HG03108 (cell line): ENCODE data around the gene MACROD2.
"Not testable (repeated sequence)": the region's sequence is repeated elsewhere in the genome, so short reads cannot be mapped to it uniquely, and the experiment has no call there.

Experiments
- ATAC-seq: cut with Tn5 transposase; IDR thresholded peaks from one replicate; pipeline ENCODE4 v1.9.1; 2021; ENCODE audit warnings: moderate library complexity; ENCODE audit not compliant: unreplicated experiment

Gene MACROD2

GRCh38 chr20:15113144-15113773 lies 1117.9 kb downstream of the MACROD2 start:
- no peak for ATAC-seq

GRCh38 chr20:15119852-15120487 lies 1124.7 kb downstream of the MACROD2 start:
- ATAC-seq = no peak

- ATAC-seq = no peak
Measured at GRCh38 chr20:15122613-15123012, 1127.3 kb downstream of the MACROD2 start.

- ATAC-seq = no peak
Measured at GRCh38 chr20:15131176-15131575, 1135.9 kb downstream of the MACROD2 start.

- no peak for ATAC-seq
Measured at GRCh38 chr20:15138548-15139126, 1143.3 kb downstream of the MACROD2 start.

- ATAC-seq = no peak
Measured at GRCh38 chr20:15139522-15139921, 1144.2 kb downstream of the MACROD2 start.

- ATAC-seq = no peak
Measured at GRCh38 chr20:15140286-15140685, 1145.0 kb downstream of the MACROD2 start.

GRCh38 chr20:15140940-15141339 lies 1145.6 kb downstream of the MACROD2 start:
- ATAC-seq = not testable (repeated sequence)

GRCh38 chr20:15141861-15142260 lies 1146.5 kb downstream of the MACROD2 start:
- no peak for ATAC-seq

GRCh38 chr20:15143478-15143877 lies 1148.2 kb downstream of the MACROD2 start:
- ATAC-seq = no peak

GRCh38 chr20:15144916-15145315 lies 1149.6 kb downstream of the MACROD2 start:
- no peak for ATAC-seq

GRCh38 chr20:15146948-15147347 lies 1151.6 kb downstream of the MACROD2 start:
- no peak for ATAC-seq

GRCh38 chr20:15154070-15154469 lies 1158.8 kb downstream of the MACROD2 start:
- no peak for ATAC-seq

GRCh38 chr20:15155848-15156401 lies 1160.6 kb downstream of the MACROD2 start:
- ATAC-seq = no peak

- ATAC-seq = no peak
Measured at GRCh38 chr20:15158533-15158932, 1163.2 kb downstream of the MACROD2 start.

- peak; percentile 38 for ATAC-seq
Measured at GRCh38 chr20:15162079-15162647, 1166.8 kb downstream of the MACROD2 start.

GRCh38 chr20:15163632-15164031 lies 1168.3 kb downstream of the MACROD2 start:
- ATAC-seq = no peak

- no peak for ATAC-seq
Measured at GRCh38 chr20:15164726-15165125, 1169.4 kb downstream of the MACROD2 start.

- ATAC-seq = no peak
Measured at GRCh38 chr20:15166744-15167143, 1171.4 kb downstream of the MACROD2 start.

- no peak for ATAC-seq
Measured at GRCh38 chr20:15171016-15171415, 1175.7 kb downstream of the MACROD2 start.

- no peak for ATAC-seq
Measured at GRCh38 chr20:15176929-15177328, 1181.6 kb downstream of the MACROD2 start.

- no peak for ATAC-seq
Measured at GRCh38 chr20:15178581-15178980, 1183.3 kb downstream of the MACROD2 start.
